ENCODE results near the gene NF1.
"Not testable (repeated sequence)": the region's sequence is repeated elsewhere in the genome, so short reads cannot be mapped to it uniquely, and the experiment has no call there.

Gene NF1

DNA sequence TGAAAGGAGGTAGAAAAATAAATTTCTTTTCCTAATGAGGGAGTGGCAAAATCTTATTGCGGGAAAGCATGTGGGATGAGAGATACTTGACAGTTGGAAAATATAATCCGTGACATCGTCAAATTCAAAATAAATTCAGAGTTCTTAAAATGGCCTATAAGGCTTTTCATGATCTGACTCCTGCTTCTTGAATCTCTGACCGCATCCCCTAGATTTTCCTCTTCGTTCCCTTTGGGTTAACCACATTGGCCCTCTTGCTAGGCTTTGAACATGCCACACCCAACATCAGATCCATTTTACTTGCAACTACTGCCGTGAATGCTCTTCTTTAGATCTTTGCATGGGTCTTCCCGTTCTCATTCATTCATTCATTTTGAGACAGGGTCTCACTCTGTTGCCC, 50.1 kb downstream of the NF1 start:
- TF ChIP-seq, protein P1, sequence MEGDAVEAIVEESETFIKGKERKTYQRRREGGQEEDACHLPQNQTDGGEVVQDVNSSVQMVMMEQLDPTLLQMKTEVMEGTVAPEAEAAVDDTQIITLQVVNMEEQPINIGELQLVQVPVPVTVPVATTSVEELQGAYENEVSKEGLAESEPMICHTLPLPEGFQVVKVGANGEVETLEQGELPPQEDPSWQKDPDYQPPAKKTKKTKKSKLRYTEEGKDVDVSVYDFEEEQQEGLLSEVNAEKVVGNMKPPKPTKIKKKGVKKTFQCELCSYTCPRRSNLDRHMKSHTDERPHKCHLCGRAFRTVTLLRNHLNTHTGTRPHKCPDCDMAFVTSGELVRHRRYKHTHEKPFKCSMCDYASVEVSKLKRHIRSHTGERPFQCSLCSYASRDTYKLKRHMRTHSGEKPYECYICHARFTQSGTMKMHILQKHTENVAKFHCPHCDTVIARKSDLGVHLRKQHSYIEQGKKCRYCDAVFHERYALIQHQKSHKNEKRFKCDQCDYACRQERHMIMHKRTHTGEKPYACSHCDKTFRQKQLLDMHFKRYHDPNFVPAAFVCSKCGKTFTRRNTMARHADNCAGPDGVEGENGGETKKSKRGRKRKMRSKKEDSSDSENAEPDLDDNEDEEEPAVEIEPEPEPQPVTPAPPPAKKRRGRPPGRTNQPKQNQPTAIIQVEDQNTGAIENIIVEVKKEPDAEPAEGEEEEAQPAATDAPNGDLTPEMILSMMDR (conservative IDR thresholded peaks at IDR 0.05; ENCODE audit: low read depth, low read length) = no peak
- no peak overlapping the region for H3K4me3 ChIP-seq (ENCODE audit: low read depth, low read length)
- DNase-seq (ENCODE audit: low read depth) = no peak

DNA sequence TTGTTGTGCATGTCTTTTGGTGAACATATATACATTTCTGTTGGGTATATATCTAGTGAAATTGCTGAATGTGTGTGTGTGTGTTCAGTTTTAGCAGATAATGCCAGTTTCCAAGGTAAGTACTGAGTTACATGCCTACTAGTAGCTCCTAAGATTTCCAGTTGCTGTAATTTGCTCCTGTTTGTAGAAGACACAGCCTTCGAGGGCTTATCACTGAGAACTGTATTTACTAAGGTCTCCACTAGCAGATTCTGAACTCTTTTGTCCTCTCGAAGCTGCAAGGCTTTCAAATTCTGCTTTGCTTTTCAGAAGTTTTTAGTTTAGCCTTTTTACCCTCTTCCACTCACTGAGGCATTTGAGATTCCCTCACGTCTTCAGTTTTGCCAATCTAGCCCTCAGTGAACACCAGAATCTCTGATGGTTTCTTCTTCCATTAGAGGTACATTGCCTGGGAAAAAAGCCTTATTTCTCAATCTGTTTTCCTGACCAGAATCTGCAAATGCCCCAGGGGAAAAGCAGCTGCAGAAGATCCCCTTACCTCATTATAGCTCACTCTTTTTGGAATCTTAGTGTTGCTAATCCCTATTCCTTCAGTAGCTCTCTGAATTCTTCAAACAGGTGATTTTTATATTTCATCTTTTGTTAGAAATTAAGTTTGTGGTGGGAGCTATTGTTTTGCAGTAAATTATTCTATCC, 52.9 kb downstream of the NF1 start:
- TF ChIP-seq, protein P1 (conservative IDR thresholded peaks at IDR 0.05; ENCODE audit: low read depth, low read length) = no peak
- peak; percentile 52 for DNase-seq (ENCODE audit: low read depth)
- no peak overlapping the region for H3K4me3 ChIP-seq (ENCODE audit: low read depth, low read length)

DNA sequence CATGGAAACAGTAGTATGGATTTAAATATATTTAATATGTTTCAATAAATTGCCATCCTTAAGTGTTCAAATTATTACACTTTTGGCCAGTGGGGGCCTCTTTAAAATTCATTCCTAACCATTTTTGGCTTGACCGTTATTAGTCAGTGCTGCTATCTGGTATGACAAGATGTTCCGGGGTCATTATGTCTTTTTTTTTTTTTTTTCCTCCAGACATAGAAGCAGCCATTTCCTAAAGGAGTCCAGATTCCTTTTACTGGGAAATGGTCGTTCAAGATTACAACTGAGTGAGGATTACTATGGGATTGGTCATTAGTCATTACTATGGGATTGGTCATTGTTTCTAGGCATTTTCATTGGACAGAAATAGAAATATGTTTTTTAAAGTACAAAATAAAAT, 53.4 kb downstream of the NF1 start:
- no peak for DNase-seq (ENCODE audit: low read depth)
- TF ChIP-seq, protein P1 (conservative IDR thresholded peaks at IDR 0.05; ENCODE audit: low read depth, low read length) = no peak
- H3K4me3 ChIP-seq (ENCODE audit: low read depth, low read length) = no peak overlapping the region

DNA sequence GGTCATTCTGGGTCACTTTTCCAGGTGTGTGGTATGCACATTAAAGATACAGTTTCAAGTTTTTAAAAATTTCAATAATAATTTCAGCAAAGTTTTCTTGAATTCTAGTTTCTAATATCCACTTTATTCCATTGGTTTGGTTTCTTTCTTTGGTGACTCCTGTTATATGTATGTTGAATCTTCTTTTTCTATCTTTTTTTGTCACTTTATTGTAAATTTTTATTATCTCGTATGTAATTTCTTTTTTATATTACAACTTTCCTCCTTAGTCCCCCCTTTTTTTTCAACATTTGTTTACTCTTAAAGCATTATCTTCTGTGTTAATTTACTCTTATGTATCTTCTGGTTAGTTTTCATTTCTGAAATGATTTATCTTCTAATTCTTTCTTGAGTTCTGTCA, 57.5 kb downstream of the NF1 start:
- no peak overlapping the region for H3K4me3 ChIP-seq (ENCODE audit: low read depth, low read length)
- no peak for DNase-seq (ENCODE audit: low read depth)
- TF ChIP-seq, protein P1 (conservative IDR thresholded peaks at IDR 0.05; ENCODE audit: low read depth, low read length) = no peak

DNA sequence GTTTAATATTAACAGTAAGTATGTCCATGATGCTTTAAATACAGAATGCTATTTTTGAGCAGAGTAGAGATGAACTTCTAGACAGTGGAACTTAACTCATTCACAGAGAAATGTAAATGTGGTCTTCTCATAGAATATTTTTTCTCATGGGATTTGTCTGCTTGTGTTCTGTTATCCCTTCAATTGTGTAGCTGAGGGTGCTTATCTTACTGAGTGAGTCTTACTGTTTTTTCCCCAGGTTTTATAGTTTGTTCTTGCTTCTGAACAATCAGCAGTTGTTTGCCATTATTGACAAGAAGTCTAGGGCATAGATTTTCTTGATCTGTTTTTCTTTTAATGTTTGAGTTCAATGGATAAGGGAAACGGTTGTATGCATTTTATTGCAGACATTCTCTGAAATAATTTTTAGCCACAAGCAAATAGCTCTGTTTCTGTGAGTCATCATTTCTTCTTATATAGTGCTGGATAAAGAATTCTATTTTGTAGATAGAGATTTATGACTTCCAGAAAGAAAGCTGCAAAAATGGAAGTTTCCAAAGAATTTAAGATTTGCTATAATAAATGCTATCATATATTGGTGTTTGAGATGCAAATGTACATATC, 60.5 kb downstream of the NF1 start:
- TF ChIP-seq, protein P1 (conservative IDR thresholded peaks at IDR 0.05; ENCODE audit: low read depth, low read length) = no peak
- no peak overlapping the region for H3K4me3 ChIP-seq (ENCODE audit: low read depth, low read length)
- DNase-seq (ENCODE audit: low read depth) = peak; percentile 30

DNA sequence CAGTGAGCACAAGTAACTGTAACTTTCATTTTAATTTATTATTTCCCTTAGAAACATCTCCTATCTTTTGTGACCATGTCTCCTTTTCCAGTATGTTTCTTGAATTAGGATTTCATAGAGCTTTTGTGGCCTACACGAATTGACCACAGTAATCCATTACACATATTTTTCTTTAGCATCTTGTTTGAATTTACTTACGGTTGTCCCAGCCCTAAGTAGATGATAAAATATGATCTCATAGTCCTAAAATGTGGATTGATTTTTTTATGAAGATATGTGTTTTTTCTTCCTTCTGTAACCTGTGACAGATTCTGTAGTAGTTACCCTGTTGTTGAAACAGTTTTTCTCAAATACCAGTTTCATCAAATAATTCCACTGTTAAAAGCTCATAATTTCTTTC, 61.5 kb downstream of the NF1 start:
- H3K4me3 ChIP-seq (ENCODE audit: low read depth, low read length) = no peak overlapping the region
- TF ChIP-seq, protein P1 (conservative IDR thresholded peaks at IDR 0.05; ENCODE audit: low read depth, low read length) = no peak
- peak; percentile 48 for DNase-seq (ENCODE audit: low read depth)

DNA sequence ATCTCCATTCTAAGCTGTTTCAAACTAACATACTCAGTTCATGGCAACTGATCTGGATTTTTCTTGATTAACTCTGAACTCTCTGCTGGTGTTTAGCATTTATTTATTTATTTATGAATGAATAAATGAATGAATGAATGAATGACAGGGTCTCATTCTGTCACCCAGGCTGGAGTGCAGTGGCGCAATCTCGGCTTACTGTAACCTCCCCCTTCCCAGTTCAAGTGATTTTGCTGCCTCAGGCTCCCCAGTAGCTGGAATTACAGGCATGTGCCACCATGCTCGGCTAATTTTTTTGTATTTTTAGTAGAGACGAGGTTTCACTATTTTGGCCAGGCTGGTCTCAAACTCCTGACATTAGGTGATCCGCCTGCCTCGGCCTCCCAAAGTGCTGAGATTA, 62.1 kb downstream of the NF1 start:
- not testable (repeated sequence) for H3K4me3 ChIP-seq (ENCODE audit: low read depth, low read length); DNase-seq (ENCODE audit: low read depth)

Data from choroid plexus epithelial cell (primary cell).